H9 (cell line): ENCODE data around the gene BRMS1. TPM values are rescaled to one million over a fixed set of nuclear protein-coding genes. Genes with fewer than 3 reads are reported as not detected.

Experiments
- DNase-seq: peaks from one replicate; pipeline ENCODE4 v3.0.0-alpha.2; 2017
- H2AFZ ChIP-seq: one replicate; pipeline ENCODE4 v1.6.1; 2013; ENCODE audit warnings: mild to moderate bottlenecking, low read length, control low read depth, moderate library complexity
- H2AK5ac ChIP-seq: 2 replicates; pipeline ENCODE4 v1.6.1; 2013; ENCODE audit warnings: low read length, control low read depth, mixed read lengths; ENCODE audit not compliant: insufficient read length
- H2BK120ac ChIP-seq: one replicate; pipeline ENCODE4 v1.6.1; 2013; ENCODE audit warnings: low read depth, mild to moderate bottlenecking, low read length, control low read depth, inconsistent platforms; ENCODE audit not compliant: poor library complexity, severe bottlenecking
- H2BK12ac ChIP-seq: 2 replicates; pipeline ENCODE4 v1.6.1; 2013; ENCODE audit warnings: low read length, control low read depth, mixed read lengths, low read depth; ENCODE audit not compliant: insufficient read length
- H2BK15ac ChIP-seq: 2 replicates; pipeline ENCODE4 v1.6.1; 2013; ENCODE audit warnings: low read depth, low read length, control low read depth
- H2BK20ac ChIP-seq: one replicate; pipeline ENCODE4 v1.6.1; 2013; ENCODE audit warnings: low read depth, mild to moderate bottlenecking, low read length, control low read depth, inconsistent platforms; ENCODE audit not compliant: poor library complexity, severe bottlenecking
- H2BK5ac ChIP-seq: 2 replicates; pipeline ENCODE4 v1.6.1; 2013; ENCODE audit warnings: low read length, control low read depth, mixed read lengths; ENCODE audit not compliant: insufficient read length
- H3K14ac ChIP-seq: 2 replicates; pipeline ENCODE4 v1.6.1; 2013; ENCODE audit warnings: low read length, control low read depth; ENCODE audit not compliant: insufficient read depth
- H3K18ac ChIP-seq: 2 replicates; pipeline ENCODE4 v1.6.1; 2013; ENCODE audit warnings: low read depth, mild to moderate bottlenecking, mixed read lengths, low read length, control low read depth; ENCODE audit not compliant: insufficient read length
- H3K23ac ChIP-seq: 2 replicates; pipeline ENCODE4 v1.6.1; 2013; ENCODE audit warnings: low read length, control low read depth, mixed read lengths, low read depth; ENCODE audit not compliant: insufficient read length
- H3K23me2 ChIP-seq: 2 replicates; pipeline ENCODE4 v1.6.1; 2013; ENCODE audit warnings: low read depth, mild to moderate bottlenecking, mixed read lengths, low read length, control low read depth; ENCODE audit not compliant: insufficient read length, poor library complexity, severe bottlenecking
- H3K27ac ChIP-seq: 2 replicates; pipeline ENCODE4 v1.5.1; 2013; ENCODE audit warnings: low read length, control low read depth, mixed read lengths, low read depth; ENCODE audit not compliant: insufficient read length
- H3K27me3 ChIP-seq: 2 replicates; pipeline ENCODE4 v1.6.1; 2013; ENCODE audit warnings: low read length, control low read depth, inconsistent platforms; ENCODE audit not compliant: insufficient read depth
- H3K4ac ChIP-seq: 2 replicates; pipeline ENCODE4 v1.6.1; 2013; ENCODE audit warnings: low read depth, mild to moderate bottlenecking, control low read depth, inconsistent platforms, low read length, moderate library complexity
- H3K4me1 ChIP-seq: 2 replicates; pipeline ENCODE4 v1.6.1; 2013; ENCODE audit warnings: low read length, control low read depth, inconsistent platforms; ENCODE audit not compliant: insufficient read depth
- H3K4me2 ChIP-seq: 2 replicates; pipeline ENCODE4 v1.6.1; 2013; ENCODE audit warnings: low read length, control low read depth, mixed read lengths; ENCODE audit not compliant: insufficient read length, insufficient read depth
- H3K56ac ChIP-seq: 2 replicates; pipeline ENCODE4 v1.6.1; 2013; ENCODE audit warnings: low read depth, mild to moderate bottlenecking, mixed read lengths, low read length, control low read depth; ENCODE audit not compliant: insufficient read length
- H3K79me1 ChIP-seq: 2 replicates; pipeline ENCODE4 v1.6.1; 2013; ENCODE audit warnings: low read depth, mild to moderate bottlenecking, moderate library complexity, low read length, control low read depth, inconsistent platforms; ENCODE audit not compliant: insufficient read depth, poor library complexity, severe bottlenecking
- H3K79me2 ChIP-seq: 2 replicates; pipeline ENCODE4 v1.6.1; 2013; ENCODE audit warnings: low read length, control low read depth, inconsistent platforms; ENCODE audit not compliant: insufficient read depth
- H3K9ac ChIP-seq: 2 replicates; pipeline ENCODE4 v1.6.1; 2013; ENCODE audit warnings: low read length, control low read depth, mixed read lengths; ENCODE audit not compliant: insufficient read length; ENCODE audit errors: extremely low read depth
- H3K9me3 ChIP-seq: one replicate; pipeline ENCODE4 v1.6.1; 2013; ENCODE audit warnings: low read depth, low read length, inconsistent platforms; ENCODE audit not compliant: control insufficient read depth
- H3T11ph ChIP-seq: one replicate; pipeline ENCODE4 v1.6.1; 2013; ENCODE audit warnings: mild to moderate bottlenecking, low read length, control low read depth, inconsistent platforms
- H4K20me1 ChIP-seq: one replicate; pipeline ENCODE4 v1.6.1; 2013; ENCODE audit not compliant: control insufficient read depth, insufficient read length, insufficient read depth
- H4K5ac ChIP-seq: 2 replicates; pipeline ENCODE4 v1.6.1; 2013; ENCODE audit warnings: low read depth, mild to moderate bottlenecking, mixed read lengths, low read length, control low read depth; ENCODE audit not compliant: insufficient read length
- H4K8ac ChIP-seq: replicated peaks from 2 replicates; pipeline ENCODE4 v1.6.1; 2013; ENCODE audit warnings: low read length, control low read depth, mixed read lengths, low read depth; ENCODE audit not compliant: insufficient read length
- H4K91ac ChIP-seq: 2 replicates; pipeline ENCODE4 v1.6.1; 2013; ENCODE audit warnings: low read depth, mild to moderate bottlenecking, moderate library complexity, mixed read lengths, low read length, control low read depth; ENCODE audit not compliant: insufficient read length
- H3K27ac Mint-ChIP-seq, 3 experiments: 2 replicates in 2 of 3; 3 replicates in 1 of 3; pipeline ENCODE4 v1.8.0; 2020 to 2021; ENCODE audit warnings: mixed read lengths in 3 of 3, mild to moderate bottlenecking in 1 of 3, moderate library complexity in 1 of 3
- H3K27me3 Mint-ChIP-seq: 2 replicates; pipeline ENCODE4 v1.8.0; 2021; ENCODE audit warnings: low read depth, mild to moderate bottlenecking, moderate library complexity, mixed read lengths
- H3K36me3 Mint-ChIP-seq, 3 experiments: 2 replicates in 2 of 3; 3 replicates in 1 of 3; pipeline ENCODE4 v1.8.0; 2020 to 2021; ENCODE audit warnings: low read depth in 3 of 3, mixed read lengths in 3 of 3; ENCODE audit not compliant: insufficient read depth in 1 of 3
- H3K4me1 Mint-ChIP-seq, 2 experiments: 2 replicates each; pipeline ENCODE4 v1.8.0; 2020; ENCODE audit warnings: mixed read lengths in 2 of 2
- H3K4me3 Mint-ChIP-seq, 2 experiments: 2 replicates in 1 of 2; 3 replicates in 1 of 2; pipeline ENCODE4 v1.8.0; 2020 to 2021; ENCODE audit warnings: mild to moderate bottlenecking in 2 of 2, mixed read lengths in 2 of 2, moderate library complexity in 1 of 2
- H3K9me3 Mint-ChIP-seq, 2 experiments: 2 replicates in 1 of 2; 3 replicates in 1 of 2; pipeline ENCODE4 v1.8.0; 2020; ENCODE audit warnings: mild to moderate bottlenecking in 2 of 2, mixed read lengths in 2 of 2, moderate library complexity in 1 of 2
- CTCF ChIP-seq: fragments of 200-600 bp; sonication (generic); conservative IDR thresholded peaks from 3 replicates; pipeline ENCODE4 v1.8.0; 2021; ENCODE audit warnings: antibody characterized with exemption, mild to moderate bottlenecking
- WGBS: extraction: QIAGEN DNeasy Blood & Tissue Kit; methylation state at CpG from one replicate; pipeline ENCODE4 v1.1.7; 2013; ENCODE audit warnings: missing lambda C conversion rate, low lambda C conversion rate, mixed read lengths; ENCODE audit not compliant: insufficient read length; ENCODE audit errors: extremely low coverage; 5-methylcytosine and 5-hydroxymethylcytosine counted together
- total RNA-seq: library from RNA; stranded (reverse); gene quantifications from 2 replicates; pipeline ENCODE4 v1.2.1, GENCODE V29; 2021

Gene BRMS1
- total RNA-seq, 1 experiment from 2014 or later = 50.1 TPM

- peaks cover 19% of the 10 kb centered on the region for H3K27me3 Mint-ChIP-seq
- no peak overlapping the region for H3K23ac ChIP-seq
- no peak overlapping the region for H2BK12ac ChIP-seq
- peak; percentile 99 for DNase-seq
- H3K27ac Mint-ChIP-seq = peak overlapping the region; percentile 97 to 99 (median 98)
- H3K4me1 Mint-ChIP-seq = peaks cover 15 to 25% of the 10 kb centered on the region in 2 experiments
- H4K8ac ChIP-seq = no peak overlapping the region
- no peaks in the 10 kb centered on the region for H3K79me1 ChIP-seq
- H2AFZ ChIP-seq = no peak overlapping the region
- no peak overlapping the region for H2BK5ac ChIP-seq
- peak overlapping the region; percentile 78 to 86 for H3K4me3 Mint-ChIP-seq
- H3K14ac ChIP-seq = peak overlapping the region; percentile 82
- TF ChIP-seq CTCF = no peak
- H3K9me3 ChIP-seq = no peaks in the 10 kb centered on the region
- peaks cover 2% of the 10 kb centered on the region; the same call in 1 of the 2 replicates for H3K4me1 ChIP-seq
- no peak overlapping the region for H2AK5ac ChIP-seq
- no peak overlapping the region for H3K4ac ChIP-seq
- no peak overlapping the region for H3K27ac ChIP-seq
- no peaks in the 10 kb centered on the region for H4K20me1 ChIP-seq
- no peaks in the 10 kb centered on the region; a peak in 1 of 7 replicates for H3K36me3 Mint-ChIP-seq
- peak overlapping the region; percentile 48 for H3K4me2 ChIP-seq
- H3K18ac ChIP-seq = peak overlapping the region; percentile 64
- H3K27me3 ChIP-seq = no peaks in the 10 kb centered on the region
- H3K56ac ChIP-seq = no peak overlapping the region
- no peak overlapping the region for H2BK120ac ChIP-seq
- H4K5ac ChIP-seq = no peak overlapping the region
- no peak overlapping the region for H3K9ac ChIP-seq
- no peaks in the 10 kb centered on the region for H3K79me2 ChIP-seq
- peaks cover 12% of the 10 kb centered on the region for H3K23me2 ChIP-seq
- H2BK20ac ChIP-seq = no peak overlapping the region
- no peak overlapping the region for H3T11ph ChIP-seq
- no CpG with 5 or more reads among the region's 52 CpGs for WGBS
- H4K91ac ChIP-seq = no peak overlapping the region
- H2BK15ac ChIP-seq = no peak overlapping the region
- no peaks in the 10 kb centered on the region; a peak in 1 of 5 replicates for H3K9me3 Mint-ChIP-seq
Observed at GRCh38 chr11:66312549-66313320, 32.2 kb downstream of the BRMS1 start.
